Dendritic cell treated with granulocyte-macrophage colony-stimulating factor and Interleukin-4, amounts not matched to agents 40 ng/mL and 50 ng/mL, for 4 days (primary cell): ENCODE measurements around the gene FARP1.

Source experiments
- H3K27ac Mint-ChIP-seq: one replicate; pipeline ENCODE4 v1.8.0; 2022; ENCODE audit warnings: mild to moderate bottlenecking, mixed read lengths
- H3K27me3 Mint-ChIP-seq: one replicate; pipeline ENCODE4 v1.8.0; 2022; ENCODE audit warnings: mild to moderate bottlenecking, mixed read lengths
- H3K36me3 Mint-ChIP-seq: one replicate; pipeline ENCODE4 v1.8.0; 2022; ENCODE audit warnings: low read depth, mixed read lengths
- H3K4me1 Mint-ChIP-seq: one replicate; pipeline ENCODE4 v1.8.0; 2022; ENCODE audit warnings: low read depth, mixed read lengths
- H3K4me3 Mint-ChIP-seq: one replicate; pipeline ENCODE4 v1.8.0; 2022; ENCODE audit warnings: mild to moderate bottlenecking, moderate library complexity, mixed read lengths
- H3K9me3 Mint-ChIP-seq: one replicate; pipeline ENCODE4 v1.8.0; 2022; ENCODE audit warnings: mixed read lengths
- intact Hi-C: fragments of 100-400 bp; cut with micrococcal nuclease; formaldehyde crosslinking; loops from one replicate; pipeline ENCODE4 v1.15.0; 2022

Gene FARP1

DNA sequence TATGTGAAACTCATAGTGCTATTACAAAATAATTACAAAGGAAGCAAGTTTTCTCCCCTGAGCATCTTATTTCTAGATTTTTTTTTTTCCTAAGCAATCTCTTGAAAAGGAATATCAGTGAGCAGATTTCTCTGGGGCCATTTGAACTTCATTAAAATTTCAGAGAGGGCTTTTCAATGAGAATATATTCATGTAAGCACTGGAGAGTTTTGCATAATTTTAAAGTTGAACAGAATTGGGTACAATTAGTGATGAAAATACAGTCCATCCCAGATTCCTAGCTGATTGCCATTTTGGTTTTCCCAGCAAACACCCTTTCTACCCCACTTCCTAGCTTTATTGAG, 101.0 kb downstream of the FARP1 start:
- no peaks in the 10 kb centered on the region for H3K4me1 Mint-ChIP-seq
- intact Hi-C loops: no loop called here
- H3K36me3 Mint-ChIP-seq: no peaks in the 10 kb centered on the region
- no peak overlapping the region for H3K4me3 Mint-ChIP-seq
- no peaks in the 10 kb centered on the region for H3K27me3 Mint-ChIP-seq
- H3K27ac Mint-ChIP-seq: no peak overlapping the region
- H3K9me3 Mint-ChIP-seq: no peaks in the 10 kb centered on the region

DNA sequence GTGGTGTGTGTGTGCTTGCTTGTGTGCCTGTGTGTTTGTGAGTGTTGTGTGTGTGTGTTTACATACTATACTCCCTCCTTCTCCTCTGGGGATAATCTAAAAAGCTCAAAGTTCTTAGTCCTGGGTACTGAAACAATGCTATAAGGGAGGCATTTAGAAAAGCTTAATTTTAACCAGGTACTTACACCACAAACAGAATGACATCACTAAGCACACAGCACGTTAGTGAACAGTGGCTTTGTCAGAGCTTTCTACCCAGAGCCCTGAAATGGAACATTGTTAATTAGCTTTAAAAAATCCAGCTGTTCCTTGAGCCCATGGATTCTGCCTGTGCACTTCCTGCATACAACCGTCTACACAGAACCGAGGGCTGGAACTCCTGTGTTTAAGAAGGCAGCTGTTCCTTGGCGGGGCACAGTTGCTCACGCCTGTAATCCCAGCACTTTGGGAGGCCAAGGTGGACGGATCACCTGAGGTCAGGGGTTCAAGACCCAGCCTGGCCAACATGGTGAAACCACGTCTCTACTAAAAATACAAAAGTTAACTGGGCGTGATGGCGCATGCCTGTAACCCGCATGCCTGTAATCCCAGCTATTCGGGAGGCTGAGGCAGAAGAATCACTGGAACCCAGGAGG, 103.8 kb downstream of the FARP1 start:
- Mint-ChIP-seq H3K4me1 (no peaks in the 10 kb centered on the region), H3K27ac (no peak overlapping the region), H3K4me3 (no peak overlapping the region), H3K9me3 (no peaks in the 10 kb centered on the region), H3K36me3 (no peaks in the 10 kb centered on the region), H3K27me3 (no peaks in the 10 kb centered on the region)
- intact Hi-C loops: no loop called here

DNA sequence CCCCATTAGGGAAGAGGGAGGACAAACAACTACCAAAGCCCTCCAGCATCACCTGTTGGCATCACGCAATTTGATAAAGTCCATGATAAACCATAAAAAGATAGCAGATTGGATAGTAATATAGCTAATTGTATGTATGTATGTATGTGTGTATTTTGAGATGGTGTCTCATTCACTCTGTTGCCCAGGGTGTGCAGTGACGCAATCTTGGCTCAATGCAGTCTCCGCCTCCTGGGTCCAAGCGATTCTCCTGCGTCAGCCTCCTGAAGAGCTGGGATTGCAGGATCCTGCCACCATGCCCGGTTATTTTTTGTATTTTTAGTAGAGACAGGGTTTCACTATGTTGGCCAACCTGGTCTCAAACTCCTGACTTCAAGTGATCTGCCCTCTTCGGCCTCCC, 108.8 kb downstream of the FARP1 start:
- Mint-ChIP-seq H3K27ac (no peak overlapping the region), H3K27me3 (no peaks in the 10 kb centered on the region), H3K36me3 (no peaks in the 10 kb centered on the region), H3K9me3 (no peaks in the 10 kb centered on the region), H3K4me1 (no peaks in the 10 kb centered on the region), H3K4me3 (no peak overlapping the region)
- intact Hi-C loops: no loop called here

DNA sequence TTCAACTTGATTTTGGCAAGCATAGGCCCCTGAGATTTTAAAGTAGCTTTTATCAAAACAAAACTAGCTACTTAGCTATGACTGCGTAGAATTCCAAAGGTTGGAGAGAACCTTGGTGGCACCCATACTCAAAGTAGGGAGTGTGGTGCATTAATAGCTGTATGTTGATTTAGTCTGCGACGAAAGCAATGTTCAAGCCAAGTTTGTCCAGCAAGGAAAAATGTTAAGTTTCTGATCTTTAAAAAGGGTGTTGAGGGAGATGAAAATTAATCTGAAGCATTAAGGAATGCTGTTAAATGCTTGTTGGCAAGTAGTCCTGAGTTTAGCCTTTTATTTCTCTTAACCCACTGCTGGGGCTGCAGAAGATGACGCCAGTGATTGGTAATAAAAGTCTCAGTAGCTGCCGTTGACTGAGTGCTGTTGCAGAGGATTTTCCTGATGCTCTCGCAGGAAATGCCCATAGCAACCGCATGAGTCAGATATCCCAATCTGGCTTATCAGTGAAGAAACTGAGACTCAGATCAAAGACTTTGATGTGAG, 110.1 kb downstream of the FARP1 start:
- Mint-ChIP-seq H3K27me3 (no peaks in the 10 kb centered on the region), H3K27ac (no peak overlapping the region), H3K9me3 (no peaks in the 10 kb centered on the region), H3K4me1 (no peaks in the 10 kb centered on the region), H3K36me3 (no peaks in the 10 kb centered on the region), H3K4me3 (no peak overlapping the region)
- intact Hi-C loops: no loop called here

DNA sequence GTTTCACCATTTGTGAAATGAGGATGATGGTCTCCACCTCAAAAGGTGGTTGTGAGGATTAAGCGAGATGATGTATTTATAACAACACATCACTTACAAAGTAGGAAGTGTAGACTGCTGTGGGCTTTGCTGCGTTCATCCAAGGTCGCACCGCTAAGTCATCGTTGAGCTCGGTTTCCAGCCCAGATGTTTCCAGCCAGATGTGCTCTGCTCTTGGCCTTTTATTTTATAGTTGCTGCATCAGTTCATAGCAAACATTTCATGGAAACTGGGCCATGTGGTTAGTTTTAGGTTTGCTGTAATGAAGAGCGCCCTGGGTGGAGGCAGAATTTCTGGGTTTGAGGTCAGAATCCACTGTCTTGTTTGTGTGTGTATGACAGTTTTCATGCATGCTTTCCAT, 110.6 kb downstream of the FARP1 start:
- H3K36me3 Mint-ChIP-seq: no peaks in the 10 kb centered on the region
- intact Hi-C loops: no loop called here

DNA sequence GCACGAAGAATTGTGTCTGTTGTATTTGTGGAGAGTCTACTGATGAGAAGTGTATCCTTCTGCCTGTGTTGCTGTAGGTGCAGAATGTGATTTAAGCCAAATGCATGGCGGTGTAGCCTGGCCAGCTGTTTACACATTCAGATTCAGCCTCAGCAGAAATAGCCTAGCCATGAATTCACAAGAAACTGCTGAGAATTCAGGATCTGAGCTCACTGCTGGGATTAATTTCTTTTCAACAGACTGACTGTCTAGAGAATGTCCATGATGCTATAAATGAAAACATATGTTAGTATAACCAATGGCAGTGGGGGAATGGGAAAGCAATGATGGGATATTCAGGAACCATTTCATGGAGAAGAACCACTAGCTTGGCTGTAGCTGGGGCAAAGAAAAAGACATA, 111.6 kb downstream of the FARP1 start:
- Mint-ChIP-seq H3K4me1 (no peaks in the 10 kb centered on the region), H3K27ac (no peak overlapping the region), H3K9me3 (no peaks in the 10 kb centered on the region), H3K36me3 (no peaks in the 10 kb centered on the region), H3K27me3 (no peaks in the 10 kb centered on the region), H3K4me3 (no peak overlapping the region)
- intact Hi-C loops: no loop called here

More for the DNA sequence above, 110.6 kb downstream of the FARP1 start:
- no peak overlapping the region for H3K4me3 Mint-ChIP-seq
- no peaks in the 10 kb centered on the region for H3K4me1 Mint-ChIP-seq
- no peaks in the 10 kb centered on the region for H3K27me3 Mint-ChIP-seq
- H3K27ac Mint-ChIP-seq: no peak overlapping the region
- H3K9me3 Mint-ChIP-seq: no peaks in the 10 kb centered on the region

DNA sequence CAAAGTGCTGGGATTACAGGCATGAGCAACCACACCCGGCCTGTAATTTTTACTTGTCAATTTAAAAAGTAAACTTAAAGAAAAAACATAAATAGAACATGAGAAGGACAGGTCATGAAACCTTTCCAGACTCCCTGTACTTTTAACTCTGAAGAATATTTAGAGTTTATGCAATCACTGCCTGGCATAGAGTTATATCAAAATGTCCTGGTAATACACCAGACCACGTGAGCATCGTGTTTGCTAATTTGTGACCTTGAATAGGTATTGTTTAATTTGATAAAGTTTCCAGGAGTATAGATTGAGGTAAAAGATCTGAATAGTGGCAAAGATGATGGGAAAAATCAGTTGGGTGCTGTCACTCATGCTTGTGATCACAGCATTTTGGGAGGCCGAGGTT, 115.3 kb downstream of the FARP1 start:
- Mint-ChIP-seq H3K27ac (no peak overlapping the region), H3K9me3 (no peaks in the 10 kb centered on the region), H3K36me3 (no peaks in the 10 kb centered on the region), H3K4me1 (no peaks in the 10 kb centered on the region), H3K27me3 (no peaks in the 10 kb centered on the region), H3K4me3 (no peak overlapping the region)
- intact Hi-C loops: no loop called here

DNA sequence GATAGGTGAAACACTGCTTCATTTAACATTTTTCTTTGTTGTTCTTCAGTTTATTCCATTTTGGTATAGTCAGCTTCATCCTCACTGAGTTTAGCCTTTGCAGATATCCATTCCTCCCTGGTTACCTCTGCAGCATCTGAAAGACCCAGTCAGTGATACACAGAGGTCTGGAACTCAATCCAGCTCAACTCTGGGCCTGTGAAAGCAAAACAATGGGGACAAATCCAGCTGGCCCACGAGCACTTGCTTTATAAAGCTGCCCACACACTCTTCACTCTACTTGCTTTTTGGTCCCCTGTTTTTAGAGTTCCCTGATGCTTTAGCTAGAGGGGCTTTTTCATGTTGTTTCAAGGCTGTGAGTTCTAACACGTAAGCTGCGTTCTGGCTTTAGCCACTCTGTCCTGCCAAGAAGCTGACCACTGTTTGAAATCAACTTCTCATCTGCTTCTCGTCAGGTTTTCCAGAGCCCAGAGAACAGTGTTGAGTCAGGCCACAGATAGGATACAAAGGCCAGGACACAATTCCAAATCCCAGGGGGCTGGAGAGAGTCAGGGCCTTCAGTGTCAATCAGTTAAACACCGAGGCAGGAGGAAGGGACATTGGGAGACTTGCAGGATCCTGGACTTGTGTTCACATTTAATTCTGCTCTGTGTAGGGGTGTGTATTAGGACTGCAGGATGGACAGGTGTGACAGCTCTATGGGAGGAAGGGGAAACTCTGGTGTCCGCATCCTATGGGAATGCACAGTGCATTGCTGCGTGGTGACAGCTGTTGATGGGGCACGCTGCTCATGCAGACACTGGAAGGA, 117.7 kb downstream of the FARP1 start:
- H3K36me3 Mint-ChIP-seq: no peaks in the 10 kb centered on the region
- intact Hi-C loops: no loop called here
- no peaks in the 10 kb centered on the region for H3K4me1 Mint-ChIP-seq
- H3K27me3 Mint-ChIP-seq: no peaks in the 10 kb centered on the region
- H3K4me3 Mint-ChIP-seq: no peak overlapping the region
- H3K9me3 Mint-ChIP-seq: no peaks in the 10 kb centered on the region
- H3K27ac Mint-ChIP-seq: no peak overlapping the region

DNA sequence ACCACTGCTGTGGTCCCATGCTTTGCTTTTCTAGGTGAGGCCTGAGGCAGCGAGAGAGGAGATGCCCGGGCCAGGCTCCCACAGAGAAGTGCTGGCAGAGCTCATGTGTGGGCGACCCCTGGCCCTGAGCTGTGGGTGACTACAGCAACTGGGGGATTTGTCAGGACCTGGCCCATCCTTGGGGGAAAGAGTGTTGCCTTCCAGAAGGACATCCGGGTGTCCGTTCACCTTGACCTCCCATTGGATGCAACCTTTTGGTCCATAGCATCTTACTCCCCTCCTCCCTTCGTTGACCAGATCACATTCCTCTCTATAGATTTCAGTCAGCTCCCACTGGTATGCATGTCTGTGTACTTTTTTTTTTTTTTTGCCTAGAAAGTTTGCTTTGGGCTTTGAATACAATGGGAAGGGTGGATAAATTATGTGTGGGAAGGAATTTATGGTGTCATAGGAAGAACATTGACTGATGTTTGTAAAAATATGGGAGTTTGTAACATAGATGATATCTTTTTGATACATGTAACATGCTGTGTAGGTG, 118.3 kb downstream of the FARP1 start:
- intact Hi-C loops: no loop called here
- no peaks in the 10 kb centered on the region for H3K36me3 Mint-ChIP-seq

DNA sequence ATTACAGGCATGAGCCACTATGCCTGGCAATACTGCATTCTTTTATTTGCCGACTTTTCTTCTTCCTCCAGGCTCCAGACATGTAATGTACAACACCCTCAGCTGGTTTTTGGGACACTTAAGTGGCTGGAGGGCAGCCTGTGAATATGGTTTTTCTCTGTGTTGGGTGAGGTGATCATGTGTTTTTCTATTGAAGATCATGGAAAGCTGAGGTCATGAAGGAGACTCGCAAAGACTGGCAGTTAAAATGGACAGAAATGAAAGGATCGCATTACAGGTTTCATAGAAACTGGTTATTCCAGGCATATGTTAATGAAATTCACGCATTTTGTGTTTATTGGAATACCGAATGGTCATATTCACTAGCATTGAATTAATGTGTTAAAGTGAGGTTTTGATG, 119.4 kb downstream of the FARP1 start:
- Mint-ChIP-seq H3K27ac (no peak overlapping the region), H3K9me3 (no peaks in the 10 kb centered on the region), H3K36me3 (no peaks in the 10 kb centered on the region), H3K27me3 (no peaks in the 10 kb centered on the region), H3K4me3 (no peak overlapping the region), H3K4me1 (no peaks in the 10 kb centered on the region)
- intact Hi-C loops: no loop called here

More for the DNA sequence above, 118.3 kb downstream of the FARP1 start:
- H3K27ac Mint-ChIP-seq: no peak overlapping the region
- no peaks in the 10 kb centered on the region for H3K4me1 Mint-ChIP-seq
- H3K9me3 Mint-ChIP-seq: no peaks in the 10 kb centered on the region
- H3K27me3 Mint-ChIP-seq: no peaks in the 10 kb centered on the region
- H3K4me3 Mint-ChIP-seq: no peak overlapping the region

DNA sequence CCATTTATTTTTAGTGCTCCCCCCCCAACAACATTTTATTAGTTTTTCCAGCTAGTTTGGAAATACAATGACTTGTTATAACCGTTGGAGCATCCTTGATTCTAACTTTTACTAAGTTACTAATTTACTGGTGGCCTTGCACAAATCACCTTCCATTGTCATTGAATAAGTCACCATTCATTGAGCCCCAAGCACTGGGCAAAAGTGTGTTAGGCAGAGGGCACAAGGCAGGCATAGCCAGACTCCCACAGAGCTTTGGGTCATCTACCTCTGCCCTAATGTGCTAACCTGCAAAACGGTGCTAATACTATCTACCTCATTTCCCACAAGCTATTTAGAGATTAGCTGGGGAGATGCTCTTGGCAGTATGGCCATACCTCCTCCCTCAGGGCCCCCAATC, 120.9 kb downstream of the FARP1 start:
- no peaks in the 10 kb centered on the region for H3K27me3 Mint-ChIP-seq
- H3K36me3 Mint-ChIP-seq: no peaks in the 10 kb centered on the region
- intact Hi-C loops: no loop called here
- no peaks in the 10 kb centered on the region for H3K9me3 Mint-ChIP-seq
- H3K27ac Mint-ChIP-seq: no peak overlapping the region
- H3K4me3 Mint-ChIP-seq: no peak overlapping the region
- H3K4me1 Mint-ChIP-seq: no peaks in the 10 kb centered on the region

DNA sequence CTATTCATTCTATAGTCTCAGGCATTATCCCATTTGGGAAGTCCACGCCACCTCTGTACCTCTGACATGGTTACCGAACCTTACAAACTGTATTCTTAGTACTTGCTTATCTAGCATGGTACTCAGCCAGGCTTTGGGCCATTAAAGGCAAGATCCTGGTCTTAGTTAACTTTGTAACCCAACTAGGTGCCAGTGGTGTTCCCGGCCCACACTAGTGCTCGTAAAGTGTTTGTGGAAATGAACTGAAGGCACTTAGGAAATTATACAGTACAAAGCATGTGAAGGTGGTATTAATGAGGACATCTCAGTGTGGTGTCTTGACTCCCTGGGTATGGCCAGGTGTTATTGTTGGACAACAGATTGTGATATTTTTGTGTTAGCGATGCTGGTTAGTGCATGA, 122.0 kb downstream of the FARP1 start:
- Mint-ChIP-seq H3K4me1 (no peaks in the 10 kb centered on the region), H3K4me3 (no peak overlapping the region), H3K27ac (no peak overlapping the region), H3K27me3 (no peaks in the 10 kb centered on the region), H3K9me3 (no peaks in the 10 kb centered on the region), H3K36me3 (no peaks in the 10 kb centered on the region)
- intact Hi-C loops: no loop called here

DNA sequence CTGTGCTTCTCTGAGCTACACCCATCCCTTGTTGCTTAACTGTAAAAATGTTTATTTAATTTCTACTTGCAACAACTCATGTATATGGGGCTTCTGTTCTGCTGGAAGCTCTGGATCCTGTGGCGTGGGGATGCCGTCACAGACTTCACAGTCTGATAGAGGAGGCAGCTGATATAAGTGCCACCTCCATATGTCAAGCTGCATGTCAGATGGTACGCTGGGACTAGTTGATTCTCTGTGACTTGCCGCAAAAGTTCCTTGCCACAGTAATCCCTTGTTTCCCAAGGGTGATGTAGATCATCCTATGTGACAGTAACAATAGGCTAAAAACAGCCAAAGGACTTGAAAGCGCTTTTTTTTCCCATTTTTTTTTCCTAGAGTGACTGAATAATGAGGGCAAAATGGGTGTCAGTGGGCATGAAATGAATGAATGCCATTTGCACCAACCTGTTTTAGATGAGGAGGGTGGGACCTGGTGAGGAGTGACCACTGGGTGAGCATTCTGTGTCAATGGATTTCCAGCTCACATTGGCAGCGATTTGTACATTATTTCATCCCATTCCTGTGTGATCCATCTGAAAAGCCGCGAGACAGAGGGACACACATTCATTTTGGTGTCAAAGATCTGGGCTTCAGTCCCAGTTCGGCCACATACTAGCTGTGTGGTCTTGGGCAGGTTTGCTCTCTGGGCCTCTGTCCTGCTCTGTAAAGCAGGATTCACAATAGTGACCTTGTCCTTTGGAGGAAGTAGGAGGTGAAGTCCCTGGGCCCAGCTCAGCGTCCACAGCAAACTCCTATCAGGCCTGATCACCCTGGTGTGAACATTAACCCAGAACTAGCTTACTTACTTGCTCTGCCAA, 123.0 kb downstream of the FARP1 start:
- Mint-ChIP-seq H3K9me3 (no peaks in the 10 kb centered on the region), H3K4me1 (no peaks in the 10 kb centered on the region), H3K27me3 (no peaks in the 10 kb centered on the region), H3K36me3 (no peaks in the 10 kb centered on the region), H3K4me3 (no peak overlapping the region), H3K27ac (no peak overlapping the region)
- intact Hi-C loops: no loop called here
